Endothelial cell of umbilical vein (primary cell): ENCODE measurements around the gene FNIP1. TPM values are rescaled to one million over a fixed set of nuclear protein-coding genes. Genes with fewer than 3 reads are reported as not detected.

Source experiments
- BruUV-seq: library from RNA; stranded (reverse); fragments of 400-500 nt; replicated peaks from 2 replicates; lab custom pipeline; 2021; lab: Mats Ljungman, UMichigan
- CTCF ChIA-PET: fragments of 300-600, 350-600 bp; sonication (Branson Sonifier 250); formaldehyde crosslinking; loops from one replicate; lab custom pipeline; 2021; ENCODE audit warnings: antibody characterized with exemption, inconsistent platforms; lab: Charles Lee
- POLR2A ChIA-PET: fragments of 300-600, 350-600 bp; sonication (Branson Sonifier 250); formaldehyde crosslinking; loops from one replicate; lab custom pipeline; 2021; ENCODE audit warnings: antibody characterized with exemption, inconsistent platforms; lab: Charles Lee
- DNase-seq: peaks from one replicate; pipeline ENCODE4 v3.0.0-alpha.2; 2011; ENCODE audit warnings: low read depth, low spot score
- FAIRE-seq: peaks from 2 replicates; lab custom pipeline; 2011; peaks lifted over from hg19 to GRCh38; lab: Jason Lieb, UNC
- H2AFZ ChIP-seq: 2 replicates; pipeline ENCODE4 v1.6.0; 2012; ENCODE audit warnings: low read depth, low read length, control low read depth, inconsistent platforms
- H3K27ac ChIP-seq: 2 replicates; pipeline ENCODE4 v1.5.1; 2011; ENCODE audit warnings: low read depth, mild to moderate bottlenecking, control low read depth, low read length, moderate library complexity; ENCODE audit not compliant: insufficient read depth
- H3K27me3 ChIP-seq, 2 experiments: 2 replicates each; pipeline versions ENCODE4 v1.6.0 to v1.6.1; 2011; ENCODE audit warnings: low read length in 2 of 2, mixed read lengths in 1 of 2; ENCODE audit not compliant: control insufficient read depth in 2 of 2, insufficient read depth in 2 of 2
- H3K36me3 ChIP-seq, 2 experiments: 2 replicates in 1 of 2; 3 replicates in 1 of 2; pipeline ENCODE4 v1.5.1; 2011; ENCODE audit warnings: low read length in 2 of 2, mild to moderate bottlenecking in 1 of 2, moderate library complexity in 1 of 2; ENCODE audit not compliant: control insufficient read depth in 2 of 2, insufficient read depth in 2 of 2; ENCODE audit errors: extremely low read depth in 1 of 2
- H3K4me1 ChIP-seq: 3 replicates; pipeline ENCODE4 v1.5.1; 2011; ENCODE audit warnings: mild to moderate bottlenecking, low read length; ENCODE audit not compliant: control insufficient read depth, insufficient read depth; ENCODE audit errors: extremely low read depth
- H3K4me2 ChIP-seq: 2 replicates; pipeline ENCODE4 v1.6.1; 2011; ENCODE audit warnings: low read length, control low read depth, mixed read lengths; ENCODE audit not compliant: insufficient read depth
- H3K4me3 ChIP-seq, 3 experiments: fragments of 200-600 bp in 1 of 3; sonication (generic), shearing (Covaris generic) in 1 of 3; replicated peaks in 1 of 3; 2 replicates each; pipeline ENCODE4 v1.5.1; 2011 to 2016; ENCODE audit warnings: control low read depth in 3 of 3, low read length in 3 of 3, mild to moderate bottlenecking in 2 of 3, inconsistent platforms in 1 of 3, low read depth in 1 of 3, moderate library complexity in 1 of 3; ENCODE audit not compliant: insufficient read depth in 1 of 3
- H3K79me2 ChIP-seq: 2 replicates; pipeline ENCODE4 v1.6.0; 2012; ENCODE audit warnings: low read length, inconsistent platforms; ENCODE audit not compliant: control insufficient read depth, insufficient read depth
- H3K9ac ChIP-seq: replicated peaks from 2 replicates; pipeline ENCODE3; 2011; ENCODE audit warnings: low read length, control low read depth; ENCODE audit not compliant: insufficient read depth; ENCODE audit errors: extremely low read depth
- H3K9me1 ChIP-seq: replicated peaks from 3 replicates; pipeline ENCODE4 v1.6.0; 2011; ENCODE audit warnings: mild to moderate bottlenecking, low read length; ENCODE audit not compliant: control insufficient read depth, insufficient read depth; ENCODE audit errors: extremely low read depth
- H3K9me3 ChIP-seq: replicated peaks from 2 replicates; pipeline ENCODE4 v1.5.1; 2012; ENCODE audit warnings: low read length, inconsistent platforms; ENCODE audit not compliant: control insufficient read depth, insufficient read depth
- H4K20me1 ChIP-seq: replicated peaks from 2 replicates; pipeline ENCODE3; 2011; ENCODE audit warnings: mild to moderate bottlenecking, low read length; ENCODE audit not compliant: control insufficient read depth, insufficient read depth; ENCODE audit errors: extremely low read depth
- CTCF ChIP-seq, 2 donors: IDR thresholded peaks; 1 replicate in 1 of 2; 2 replicates in 1 of 2; pipeline ENCODE4 v1.5.1; 2011; ENCODE audit warnings: low read length in 2 of 2, mild to moderate bottlenecking in 2 of 2, moderate library complexity in 2 of 2, control low read depth in 1 of 2, inconsistent platforms in 1 of 2, low read depth in 1 of 2; ENCODE audit not compliant: insufficient read depth in 1 of 2; ENCODE audit errors: extremely low read depth in 1 of 2
- EZH2 ChIP-seq: IDR thresholded peaks from 2 replicates; pipeline ENCODE4 v1.6.1; 2012; ENCODE audit warnings: borderline replicate concordance, low read depth, mild to moderate bottlenecking, moderate library complexity, low read length, inconsistent platforms; ENCODE audit not compliant: severe bottlenecking
- FOS ChIP-seq: IDR thresholded peaks from 2 replicates; pipeline ENCODE4 v1.6.1; 2011; ENCODE audit warnings: mild to moderate bottlenecking, low read length, moderate library complexity, borderline replicate concordance; ENCODE audit not compliant: insufficient read depth
- GATA2 ChIP-seq: IDR thresholded peaks from 2 replicates; pipeline ENCODE4 v1.7.0; 2011; ENCODE audit warnings: low read depth, mild to moderate bottlenecking, moderate library complexity, mixed read lengths, low read length; ENCODE audit not compliant: insufficient read length, insufficient read depth
- JUN ChIP-seq: IDR thresholded peaks from 2 replicates; pipeline ENCODE4 v1.6.1; 2011; ENCODE audit warnings: borderline replicate concordance, low read depth; ENCODE audit not compliant: insufficient read length, insufficient read depth
- MAX ChIP-seq: IDR thresholded peaks from 2 replicates; pipeline ENCODE4 v1.6.1; 2011; ENCODE audit not compliant: insufficient read depth, insufficient read length
- MYC ChIP-seq: IDR thresholded peaks from one replicate; pipeline ENCODE4 v1.6.1; 2011; ENCODE audit warnings: mild to moderate bottlenecking, low read depth, low read length
- POLR2A ChIP-seq: IDR thresholded peaks from 2 replicates; pipeline ENCODE4 v1.6.1; 2012; ENCODE audit warnings: low read depth, mild to moderate bottlenecking, control low read depth, low read length
- POLR2AphosphoS5 ChIP-seq: IDR thresholded peaks from 2 replicates; pipeline ENCODE4 v1.6.1; 2012; ENCODE audit warnings: low read depth, mild to moderate bottlenecking, control low read depth, low read length, moderate library complexity; ENCODE audit not compliant: insufficient read depth
- dilution Hi-C: fragments of 300-500 bp; cut with MboI; formaldehyde crosslinking; loops from one replicate; pipeline ENCODE4 v1.15.0; 2019; ENCODE audit warnings: low sequenced_read_pairs; ENCODE audit not compliant: extremely low pct_ligation_motif_present
- intact Hi-C: fragments of 100-400 bp; cut with micrococcal nuclease; formaldehyde crosslinking; loops from one replicate; pipeline ENCODE4 v1.10.0; 2022
- polyA plus RNA-seq, 4 experiments: library from polyadenylated mRNA; depleted of rRNA in 3 of 4; stranded (reverse) in 3 of 4; unstranded in 1 of 4; fragments of >200 nt; gene quantifications; 2 replicates each; pipeline versions ENCODE4 v1.2.1 to v1.2.3, GENCODE V29; 2011 to 2012; ENCODE audit warnings: missing spikeins in 1 of 4
- total RNA-seq: library from RNA; stranded (reverse); gene quantifications from 2 replicates; pipeline ENCODE4 v1.2.3, GENCODE V29; 2021

Gene FNIP1
- total and polyA plus RNA-seq, 2 donors (not counting 3 experiments of a cell fraction or from before 2014, with no cell fraction given), result 5.9 to 27.3 TPM

- no peak overlapping the region for H2AFZ ChIP-seq
- CTCF ChIA-PET, result no interaction called here
- DNase-seq, result no peak
- no peaks in the 10 kb centered on the region for H3K4me1 ChIP-seq
- FAIRE-seq, result no peak
- H3K9me1 ChIP-seq, result no peaks in the 10 kb centered on the region
- H3K79me2 ChIP-seq, result no peaks in the 10 kb centered on the region
- dilution Hi-C loops (no loop called here), intact Hi-C loops (no loop called here)
- H3K4me3 ChIP-seq, result no peak overlapping the region
- no TSS peak for BruUV-seq
- H3K36me3 ChIP-seq, result peaks cover 4 to 7% of the 10 kb centered on the region in 2 experiments
- TF ChIP-seq FOS (no peak), MAX (no peak), POLR2A (no peak), EZH2 (no peak), JUN (no peak), POLR2AphosphoS5 (no peak), GATA2 (no peak), CTCF (IDR thresholded peaks at IDR 0.05; ENCODE audit: extremely low read depth in 1 of 2, insufficient read depth in 1 of 2, low read depth in 1 of 2, low read length in 2 of 2) (no peak), MYC (no peak)
- no peaks in the 10 kb centered on the region for H4K20me1 ChIP-seq
- H3K9ac ChIP-seq, result no peak overlapping the region
- no peaks in the 10 kb centered on the region for H3K27me3 ChIP-seq
- H3K27ac ChIP-seq, result no peak overlapping the region
- POLR2A ChIA-PET, result no interaction called here
- no peak overlapping the region for H3K4me2 ChIP-seq
- no peaks in the 10 kb centered on the region for H3K9me3 ChIP-seq
Measured at GRCh38 chr5:131710391-131710790, 86.4 kb downstream of the FNIP1 start.
